Heart right ventricle (tissue), 16 donors: ENCODE data around the gene NME5. TPM values are rescaled to one million over a fixed set of nuclear protein-coding genes. Genes with fewer than 3 reads are reported as not detected.

Experiments used
- ATAC-seq, 8 donors: fragments of 200-7000 bp; cut with Tn5 transposase; one replicate each; pipeline ENCODE4 v1.9.1; 2020; ENCODE audit warnings: mild to moderate bottlenecking in 8 of 8, moderate library complexity in 8 of 8, moderate number of reproducible peaks in 1 of 8
- DNase-seq, 2 donors: peaks; one replicate each; pipeline ENCODE4 v3.0.0-alpha.2; 2020
- H3K27ac ChIP-seq, 10 donors: fragments of 200-600 bp; sonication (generic) in 2 of 10; one replicate each; pipeline versions ENCODE4 v1.5.0 to v1.8.0; 2020 to 2022; ENCODE audit warnings: mild to moderate bottlenecking in 3 of 10
- H3K27me3 ChIP-seq, 7 donors: fragments of 200-600 bp; one replicate each; pipeline ENCODE4 v1.8.0; 2021 to 2022; ENCODE audit warnings: mild to moderate bottlenecking in 2 of 7
- H3K36me3 ChIP-seq, 9 donors: fragments of 200-600 bp; sonication (generic) in 1 of 9; one replicate each; pipeline versions ENCODE4 v1.5.0 to v1.8.0; 2020 to 2022; ENCODE audit warnings: mild to moderate bottlenecking in 2 of 9
- H3K4me1 ChIP-seq, 9 donors: fragments of 200-600 bp; sonication (generic) in 1 of 9; one replicate each; pipeline versions ENCODE4 v1.5.0 to v1.8.0; 2020 to 2022; ENCODE audit warnings: mild to moderate bottlenecking in 4 of 9
- H3K4me3 ChIP-seq, 10 donors: fragments of 200-600 bp; sonication (generic) in 2 of 10; one replicate each; pipeline versions ENCODE4 v1.5.0 to v1.8.0; 2020 to 2022; ENCODE audit warnings: mild to moderate bottlenecking in 7 of 10, moderate library complexity in 2 of 10
- H3K9me3 ChIP-seq, 11 donors: fragments of 200-600 bp in 10 of 11; sonication (generic) in 2 of 11; one replicate each; pipeline versions ENCODE4 v1.5.0 to v1.8.0; 2013 to 2022; ENCODE audit warnings: mild to moderate bottlenecking in 2 of 11, control low read depth in 1 of 11, moderate library complexity in 1 of 11
- WGBS, 2 donors: extraction: QIAGEN DNeasy Blood & Tissue Kit; methylation state at CpG; one replicate each; pipeline ENCODE4 v1.1.7; 2013; ENCODE audit warnings: inconsistent platforms in 1 of 2; 5-methylcytosine and 5-hydroxymethylcytosine counted together
- intact Hi-C, 10 donors: fragments of 100-400 bp; cut with DNase I; formaldehyde crosslinking; loops; one replicate each; pipeline versions ENCODE4 v1.11.1 to v1.14.2; 2022
- long read RNA-seq, 3 donors: library from polyadenylated mRNA; unstranded; transcript quantifications; one replicate each; pipeline ENCODE4 v2.0.0, GENCODE V29; 2020 to 2021
- polyA plus RNA-seq, 2 donors: library from polyadenylated mRNA; stranded (reverse); fragments of 200-250 nt; gene quantifications; one replicate each; pipeline ENCODE4 v1.2.3, GENCODE V29; 2013
- total RNA-seq, 10 donors: library from RNA; stranded (reverse); fragmentation: NEBNext Ultra II Directional in 3 of 10; extraction: Animal tissue kit (Norgen Biotek cat#: 25700) in 3 of 10; gene quantifications; one replicate each; pipeline versions ENCODE4 v1.2.1 to v1.2.4, GENCODE V29; 2021 to 2023
- TF ChIP-seq, protein P1 (sequence below), 9 donors: fragments of 200-600 bp; sonication (generic) in 2 of 9; IDR thresholded peaks; one replicate each; pipeline versions ENCODE4 v1.5.0 to v1.8.0; 2021 to 2022; ENCODE audit warnings: antibody characterized with exemption in 9 of 9, mild to moderate bottlenecking in 5 of 9, moderate library complexity in 1 of 9
- donor health status: Arrhythmogenic right ventricular cardiomyopathy.
- donor health status: ischemic (EF 13 %, LVEDD 7.1; RV severe dilation, severe dysfunction).
- donor health status: healthy with polysubstance abuse.
- donor health status: DM: no; HTN: yes; CAD: no.
- donor health status: DM: no; HTN: no; CAD: no.
- donor health status: ischemic (EF 25% LVEDD 6.9; RV normal size, moderate dysfunction).
- donor health status: ischemic (EF 25% LVEDD 5.7; RV mildly dilated, moderate dysfunction).
- donor health status: healthy.
- donor health status: DM: yes; HTN: yes; CAD: no.
- donor health status: Ischemic cardiomyopathy.
- donor health status: ischemic (EF 35%, LVEDD 5.7; RV mildly dilated, moderate dysfunction).
- donor health status: nonischemic (EF 11% LVEDD 7.7; RV severe dilation, severe dysfunction).
- donor health status: DM: yes; HTN: yes; CAD: no.
- donor health status: PGD.
- donor health status: ischemic (EF 29% LVEDD 5.4; RV normal size, mild dysfunction).
- donor health status: nonischemic (EF 23%, LVEDD 6.1; RV moderate dilation, normal function).

NME5 gene
- total RNA-seq: 1 to 10 TPM; 2.0 to 5.9 (median 3.9) TPM
- 1 to 10 TPM; 3.3 to 9.4 TPM for polyA plus RNA-seq
- long read RNA-seq, donor 1, partial matches to known transcripts: 1 of 4 reads
- long read RNA-seq, donor 1, other reads (novel, unspliced or antisense): 0 of 4 reads
- long read RNA-seq, donor 2, partial matches to known transcripts: 0 of 1 reads
- long read RNA-seq, donor 2, other reads (novel, unspliced or antisense): 0 of 1 reads
- long read RNA-seq, donor 3: 0 reads

GRCh38 chr5:138138949-138139780, at the start of gene NME5:
Gene NME5 (minus strand): TSS chr5:138139428. CDS start chr5:138138780, 648 bp downstream.
- ATAC-seq (peak; percentile 82 to 95 (median 92)), DNase-seq (peak; percentile 57 to 61)
- intact Hi-C loops: loop anchor here in 6 of 10 donors (5.0 to 10.0 kb wide), 3 partner anchors 62 to 384 kb away; partner anchors contain the start of gene HNRNPA0 (in 2 of the 6)
- H3K27me3 ChIP-seq: peaks cover 0 to 44% (median 0%) of the 10 kb centered on the region in 7 donors
- peak within 1 kb of the TSS in 1 of 10 donors; percentile 19 for H3K27ac ChIP-seq
- no peaks in the 10 kb centered on the region for H3K9me3 ChIP-seq
- peaks cover 0 to 12% (median 0%) of the 10 kb centered on the region in 9 donors for H3K4me1 ChIP-seq
- TF ChIP-seq, protein P1, sequence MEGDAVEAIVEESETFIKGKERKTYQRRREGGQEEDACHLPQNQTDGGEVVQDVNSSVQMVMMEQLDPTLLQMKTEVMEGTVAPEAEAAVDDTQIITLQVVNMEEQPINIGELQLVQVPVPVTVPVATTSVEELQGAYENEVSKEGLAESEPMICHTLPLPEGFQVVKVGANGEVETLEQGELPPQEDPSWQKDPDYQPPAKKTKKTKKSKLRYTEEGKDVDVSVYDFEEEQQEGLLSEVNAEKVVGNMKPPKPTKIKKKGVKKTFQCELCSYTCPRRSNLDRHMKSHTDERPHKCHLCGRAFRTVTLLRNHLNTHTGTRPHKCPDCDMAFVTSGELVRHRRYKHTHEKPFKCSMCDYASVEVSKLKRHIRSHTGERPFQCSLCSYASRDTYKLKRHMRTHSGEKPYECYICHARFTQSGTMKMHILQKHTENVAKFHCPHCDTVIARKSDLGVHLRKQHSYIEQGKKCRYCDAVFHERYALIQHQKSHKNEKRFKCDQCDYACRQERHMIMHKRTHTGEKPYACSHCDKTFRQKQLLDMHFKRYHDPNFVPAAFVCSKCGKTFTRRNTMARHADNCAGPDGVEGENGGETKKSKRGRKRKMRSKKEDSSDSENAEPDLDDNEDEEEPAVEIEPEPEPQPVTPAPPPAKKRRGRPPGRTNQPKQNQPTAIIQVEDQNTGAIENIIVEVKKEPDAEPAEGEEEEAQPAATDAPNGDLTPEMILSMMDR (IDR thresholded peaks at IDR 0.05): no peak
- WGBS, 2 donors: 5 to 8% methylated on average over 31 of the region's 31 CpGs
- no peaks in the 10 kb centered on the region for H3K36me3 ChIP-seq
- H3K4me3 ChIP-seq: peak within 1 kb of the TSS; percentile 33 to 78 (median 64)

DNA sequence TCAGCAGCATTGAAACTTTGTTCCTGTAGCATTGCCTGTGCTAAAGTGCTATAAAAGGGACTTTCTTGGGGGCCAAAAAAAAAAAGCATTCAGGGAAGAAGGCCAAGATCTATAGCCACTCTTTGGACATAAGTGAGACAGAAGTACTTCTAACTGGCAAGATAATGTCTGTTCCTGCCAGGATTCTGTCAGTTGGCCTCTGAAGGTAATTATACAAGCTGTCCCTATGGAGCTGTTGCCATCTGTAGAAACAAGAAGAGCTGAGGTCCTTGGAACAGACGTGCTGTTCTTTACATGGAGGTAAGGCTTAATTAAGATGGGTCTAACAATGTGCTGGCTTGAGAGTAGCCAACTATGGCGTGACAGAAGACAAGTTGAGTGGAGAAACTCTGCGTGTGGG, 49.4 kb upstream of the NME5 start:
- H3K36me3 ChIP-seq: peaks cover 0 to 100% (median 40%) of the 10 kb centered on the region in 9 donors
- no peaks in the 10 kb centered on the region for H3K9me3 ChIP-seq
- no peaks in the 10 kb centered on the region for H3K27me3 ChIP-seq
- intact Hi-C loops: no loop called here
- H3K27ac ChIP-seq: peak overlapping the region in 3 of 10 donors; percentile 17 to 54 (median 18)
- peaks cover 0 to 9% (median 0%) of the 10 kb centered on the region in 9 donors for H3K4me1 ChIP-seq
- ATAC-seq (peak in 5 of 8 donors; percentile 22 to 75 (median 69)), DNase-seq (no peak)
- no peak overlapping the region for H3K4me3 ChIP-seq
- 45 to 74% methylated on average over 3 of the region's 3 CpGs for WGBS, 2 donors
- TF ChIP-seq, protein P1 (IDR thresholded peaks at IDR 0.05): no peak

DNA sequence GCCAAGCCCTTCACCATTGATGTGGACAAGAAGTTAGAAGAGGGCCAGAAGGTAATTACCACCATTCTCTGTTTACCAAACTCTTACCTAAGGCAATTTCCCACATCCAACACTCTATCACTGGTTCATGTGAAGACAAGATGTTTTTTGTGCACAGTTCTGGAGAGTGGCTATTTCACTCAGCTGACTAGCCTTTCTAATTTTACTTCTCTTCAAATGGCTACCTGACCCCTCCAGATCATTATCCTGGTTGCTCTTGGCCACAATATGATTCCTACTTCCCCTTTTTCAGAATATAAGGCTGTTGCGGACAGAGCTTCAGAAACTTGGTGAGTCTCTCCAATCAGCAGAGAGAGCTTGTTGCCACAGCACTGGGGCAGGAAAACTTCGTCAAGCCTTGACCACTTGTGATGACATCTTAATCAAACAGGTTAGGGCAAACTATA, 46.8 kb upstream of the NME5 start:
- Histone ChIP-seq H3K4me3 (no peak overlapping the region), H3K4me1 (peaks cover 0 to 9% (median 0%) of the 10 kb centered on the region in 9 donors), H3K36me3 (peaks cover 0 to 100% (median 30%) of the 10 kb centered on the region in 9 donors), H3K27me3 (no peaks in the 10 kb centered on the region), H3K9me3 (no peaks in the 10 kb centered on the region), H3K27ac (no peak overlapping the region)
- ATAC-seq: no peak
- 83 to 89% methylated on average over 2 of the region's 2 CpGs for WGBS, 2 donors
- intact Hi-C loops: no loop called here
- no peak for DNase-seq
- TF ChIP-seq, protein P1 (IDR thresholded peaks at IDR 0.05): no peak

DNA sequence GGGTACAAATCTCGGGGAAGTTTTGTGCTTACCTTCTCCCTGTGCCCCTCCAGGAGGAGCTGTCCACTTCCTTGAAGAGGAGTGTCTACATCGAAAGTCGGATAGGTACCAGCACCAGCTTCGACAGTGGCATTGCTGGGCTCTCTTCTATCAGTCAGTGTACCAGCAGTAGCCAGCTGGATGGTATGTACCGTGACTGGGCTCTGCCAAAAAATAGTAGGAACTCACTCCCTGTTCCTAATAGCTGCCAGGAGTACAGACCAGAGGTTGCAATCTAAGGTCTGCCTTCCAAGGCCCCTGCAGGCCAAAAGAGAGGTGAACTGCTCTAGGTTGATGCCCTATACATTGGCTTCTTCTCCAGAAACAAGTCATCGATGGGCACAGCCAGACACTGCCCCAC, 43.6 kb upstream of the NME5 start:
- intact Hi-C loops: no loop called here
- Histone ChIP-seq H3K27me3 (no peaks in the 10 kb centered on the region), H3K36me3 (peaks cover 0 to 68% (median 8%) of the 10 kb centered on the region in 9 donors), H3K27ac (no peak overlapping the region), H3K9me3 (no peaks in the 10 kb centered on the region), H3K4me3 (no peak overlapping the region), H3K4me1 (peaks cover 0 to 27% (median 8%) of the 10 kb centered on the region in 9 donors)
- ATAC-seq: peak in 1 of 8 donors; percentile 49
- 79 to 94% methylated on average over 6 of the region's 6 CpGs for WGBS, 2 donors
- DNase-seq: no peak
- TF ChIP-seq, protein P1 (IDR thresholded peaks at IDR 0.05): no peak
